HG02840 (cell line): ENCODE measurements around the gene GIT2.

Experiments
- ATAC-seq: cut with Tn5 transposase; IDR thresholded peaks from one replicate; pipeline ENCODE4 v1.9.1; 2021; ENCODE audit warnings: mild to moderate bottlenecking, moderate library complexity, moderate number of reproducible peaks; ENCODE audit not compliant: unreplicated experiment, low FRiP score

GIT2 gene

DNA sequence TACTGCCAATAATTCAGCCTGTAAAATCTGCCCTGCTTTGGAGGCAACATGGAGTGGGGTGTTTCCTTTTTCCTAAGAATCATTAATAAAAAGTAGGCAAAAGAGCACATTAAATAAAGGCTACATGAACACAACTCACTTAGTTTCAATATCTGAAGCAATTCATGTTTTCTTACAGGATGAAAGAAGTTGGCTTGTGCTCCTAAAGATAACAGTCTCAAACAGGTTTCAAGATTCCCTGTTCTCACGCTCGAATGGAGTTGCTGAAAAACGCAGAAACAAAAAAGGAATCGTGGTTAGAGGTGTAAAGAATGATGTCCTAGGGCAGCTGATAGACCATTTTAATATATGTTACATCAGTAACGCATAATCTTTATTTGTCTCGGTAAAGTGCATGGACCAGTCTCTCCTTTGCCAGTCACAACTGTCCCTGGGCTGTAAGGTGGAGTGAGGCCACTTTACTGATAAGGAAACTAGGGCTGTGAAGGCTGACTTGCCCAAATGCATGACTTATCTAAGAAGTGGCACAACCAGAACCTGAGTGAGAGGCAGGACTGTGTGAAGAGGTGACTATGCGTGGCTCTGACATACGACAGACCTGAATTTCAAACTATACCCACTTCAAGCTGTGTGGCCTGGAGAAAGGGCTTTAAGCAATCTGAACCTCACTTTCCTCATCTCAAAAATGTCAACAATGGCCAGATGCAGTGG lies 12.6 kb downstream of the GIT2 start:
- ATAC-seq: no peak

DNA sequence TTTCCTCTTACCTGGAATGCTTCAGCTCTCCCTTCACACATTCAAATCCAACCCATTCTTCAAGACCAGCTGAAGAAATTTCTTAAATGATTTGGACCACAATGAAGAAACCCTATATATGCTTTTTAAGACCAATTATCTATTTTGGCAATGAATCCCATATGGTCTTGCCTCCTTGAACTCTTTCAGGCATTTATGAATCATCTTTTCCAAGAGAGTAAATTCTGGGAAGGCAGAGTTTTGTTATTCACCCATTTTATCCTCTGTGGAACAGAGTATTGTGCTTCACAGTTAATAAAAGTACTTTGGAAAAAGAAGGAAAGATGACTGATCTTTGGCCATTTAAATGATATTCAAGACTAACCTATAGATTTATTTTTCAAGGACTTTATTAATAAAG lies 14.0 kb downstream of the GIT2 start:
- no peak for ATAC-seq

DNA sequence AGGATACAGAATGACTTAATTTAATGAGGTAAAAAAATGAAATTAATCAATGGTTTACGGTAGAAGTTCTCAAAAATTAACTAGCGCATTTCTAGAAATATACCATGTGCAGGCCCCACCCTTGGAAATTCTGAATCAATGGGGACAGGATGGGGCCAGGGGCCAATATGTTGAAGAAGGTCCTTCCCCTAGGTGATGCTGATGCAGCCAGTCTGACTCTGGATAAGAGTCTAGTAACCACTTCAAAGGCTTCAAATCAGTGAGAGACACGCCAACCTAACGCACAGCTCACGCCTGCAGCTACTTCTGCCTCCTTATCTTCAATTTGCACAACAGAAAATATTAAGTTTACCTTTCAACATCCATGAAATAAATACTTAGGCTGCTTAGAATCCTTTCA lies 14.9 kb downstream of the GIT2 start:
- no peak for ATAC-seq

DNA sequence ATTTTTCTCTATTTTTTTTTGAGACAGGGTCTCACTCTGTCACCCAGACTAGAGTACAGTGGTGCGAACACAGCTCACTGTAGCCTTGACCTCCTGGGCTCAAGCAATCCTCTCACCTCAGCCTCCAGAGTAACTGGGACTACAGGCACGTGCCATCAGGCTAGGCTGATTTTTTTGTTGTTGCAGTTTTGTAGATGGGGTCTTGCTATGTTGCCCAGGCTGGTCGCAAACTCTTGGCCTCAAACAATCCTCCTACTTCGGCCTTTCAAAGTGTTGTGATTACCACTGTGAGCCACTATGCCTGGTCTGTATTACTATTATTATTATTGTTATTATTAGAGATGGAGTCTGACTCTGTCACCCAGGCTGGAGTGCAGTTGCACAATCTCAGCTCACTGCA lies 23.3 kb downstream of the GIT2 start:
- no peak for ATAC-seq

DNA sequence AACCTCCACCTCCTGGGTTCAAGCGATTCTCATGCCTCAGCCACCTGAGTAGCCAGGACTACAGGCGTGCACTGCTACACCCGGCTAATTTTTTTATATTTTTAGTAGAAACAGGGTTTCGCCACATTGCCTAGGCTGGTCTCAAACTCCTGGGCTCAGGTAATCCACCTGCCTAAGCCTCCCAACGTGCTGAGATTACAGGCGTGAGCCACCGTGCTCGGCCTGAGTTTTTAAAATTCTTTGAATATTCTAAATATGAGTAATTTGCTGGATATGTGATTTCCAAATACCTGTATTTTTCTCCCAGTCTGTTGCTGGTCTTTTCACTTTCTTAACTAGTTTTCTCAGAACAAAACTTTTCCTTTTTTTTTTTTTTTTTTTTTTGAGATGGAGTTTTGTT lies 27.4 kb downstream of the GIT2 start:
- no peak for ATAC-seq

DNA sequence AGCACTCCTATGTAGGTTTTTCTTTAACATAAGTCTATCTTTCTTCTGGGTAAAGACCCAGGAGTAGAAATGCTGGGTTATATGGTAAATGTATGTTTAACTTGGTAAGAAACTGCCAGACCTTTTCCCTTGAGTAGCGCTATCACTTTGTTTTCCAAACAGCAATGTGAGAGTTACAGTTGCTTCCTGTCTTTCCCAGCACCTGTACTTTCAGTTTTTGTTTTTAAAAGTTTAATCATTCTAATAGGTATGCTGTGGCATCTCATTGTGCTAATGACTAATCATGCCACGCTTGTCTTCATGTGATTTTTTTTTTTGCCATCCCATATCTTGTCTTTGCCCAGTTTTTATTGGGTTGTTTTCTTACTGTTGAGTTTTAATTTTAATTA lies 28.1 kb downstream of the GIT2 start:
- no peak for ATAC-seq

DNA sequence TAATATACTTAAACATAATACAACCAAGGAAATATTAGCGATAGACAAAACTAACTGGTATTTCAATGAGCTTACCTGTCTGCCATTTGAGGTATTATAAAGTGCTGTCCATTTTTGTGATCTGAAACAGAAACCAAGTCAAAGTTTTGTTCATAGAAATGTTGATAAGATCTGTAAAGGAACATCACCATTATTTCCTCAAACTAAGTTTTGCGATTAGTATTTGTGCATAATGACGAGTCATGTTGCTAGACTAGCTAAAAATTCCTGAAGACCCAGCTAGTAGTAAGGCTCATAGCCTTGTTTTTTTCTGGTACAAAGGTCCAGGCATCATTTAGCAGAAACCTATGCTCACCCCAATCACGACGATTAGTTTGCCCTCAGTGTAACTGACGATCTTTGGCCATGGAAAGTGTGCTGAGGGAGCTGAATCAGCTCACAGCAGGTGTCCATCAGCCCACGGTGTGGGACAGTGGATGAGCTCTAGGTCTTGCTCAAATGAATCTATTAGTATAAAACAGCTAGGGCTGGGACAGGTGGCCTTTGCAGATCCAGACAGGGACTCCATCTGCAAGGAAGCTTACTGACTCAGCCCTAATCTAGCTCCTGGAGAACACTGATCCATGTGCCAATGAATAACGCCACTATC lies 28.7 kb downstream of the GIT2 start:
- ATAC-seq: no peak

DNA sequence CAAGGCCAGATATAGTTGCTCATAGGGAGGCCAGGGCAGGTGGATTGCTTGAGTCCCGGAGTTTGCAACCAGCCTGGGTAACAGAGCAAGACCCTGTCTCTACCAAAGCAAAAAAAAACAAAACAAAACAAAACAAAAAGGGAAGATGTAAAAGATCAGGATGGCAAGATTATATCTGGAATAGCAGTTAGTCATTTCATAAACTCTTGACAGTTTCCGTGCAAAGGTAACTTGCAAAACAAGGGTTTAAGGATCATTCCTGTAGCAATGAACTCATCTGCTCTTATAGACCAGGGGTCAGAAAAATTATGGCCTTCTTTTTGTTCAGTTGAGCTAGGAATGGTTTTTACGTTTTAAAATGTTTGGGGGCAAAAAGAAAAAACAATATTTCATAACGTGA lies 29.6 kb downstream of the GIT2 start:
- ATAC-seq: no peak

DNA sequence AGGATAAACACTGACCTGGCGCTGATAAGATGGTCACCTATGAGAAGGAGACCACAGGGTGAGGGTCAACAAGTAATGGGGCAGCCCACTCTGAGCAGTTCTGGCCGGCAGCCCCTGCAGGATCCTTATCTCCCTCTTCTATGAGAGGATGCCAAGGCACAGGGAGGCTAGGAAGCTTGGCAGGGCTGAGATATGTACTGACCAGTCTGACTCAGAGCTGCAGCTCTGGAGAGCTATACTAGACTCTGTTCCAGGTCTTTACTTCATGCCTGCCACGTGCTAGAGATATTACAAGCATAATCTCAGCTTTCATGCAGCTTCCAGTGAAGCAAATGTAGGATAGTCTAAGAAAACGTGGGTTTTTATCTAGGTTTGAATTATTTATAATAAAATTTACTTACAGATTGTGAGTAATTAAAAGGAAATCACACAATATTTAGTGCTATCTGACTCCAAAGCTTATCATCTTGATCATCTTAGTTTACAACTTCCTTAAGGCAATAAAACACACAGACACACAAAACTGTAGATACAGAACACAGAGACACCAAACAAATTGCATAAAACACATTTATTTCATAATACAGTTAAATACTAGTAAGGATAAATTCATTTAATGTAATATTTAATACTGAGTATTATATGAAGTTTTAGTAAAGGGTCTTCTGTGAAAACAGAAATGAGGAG lies 32.3 kb downstream of the GIT2 start:
- no peak for ATAC-seq

DNA sequence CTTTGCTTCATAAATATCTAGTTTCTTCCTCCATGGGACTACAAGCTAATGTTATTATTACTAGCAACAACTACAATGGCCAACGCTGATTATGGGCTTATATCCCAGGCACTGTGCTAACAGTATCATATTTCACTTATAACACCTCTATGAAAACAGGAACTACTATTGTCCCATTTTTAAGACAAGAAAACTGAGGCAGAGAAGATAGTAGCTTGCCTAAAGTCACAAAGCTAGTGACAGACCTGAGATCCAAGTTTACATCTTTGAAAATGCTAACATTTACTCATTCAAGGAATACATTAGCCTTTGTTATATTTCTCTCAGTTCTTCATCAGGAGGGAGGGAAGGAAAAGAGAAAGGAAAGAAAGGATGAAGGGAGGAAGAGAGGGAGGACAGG lies 32.8 kb downstream of the GIT2 start:
- no peak for ATAC-seq

DNA sequence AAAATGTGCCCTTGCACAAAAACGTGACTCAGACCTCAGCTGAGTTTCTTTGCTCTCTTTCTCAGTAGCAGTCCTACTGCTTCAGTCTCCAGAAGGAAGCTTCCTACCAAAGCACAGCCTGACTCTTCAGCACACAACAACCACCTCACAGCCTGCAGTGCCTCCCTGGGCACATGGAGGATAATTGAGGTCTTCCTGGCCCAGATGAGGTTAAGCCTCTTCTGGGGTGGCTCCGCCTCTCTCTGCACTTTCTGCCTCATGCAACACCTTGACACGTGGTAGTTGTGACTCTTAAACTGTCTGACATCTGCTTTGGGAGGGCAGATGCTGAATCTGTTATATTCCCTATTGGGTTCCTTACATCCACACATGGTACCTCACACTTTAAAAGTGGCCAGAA lies 33.8 kb downstream of the GIT2 start:
- no peak for ATAC-seq

DNA sequence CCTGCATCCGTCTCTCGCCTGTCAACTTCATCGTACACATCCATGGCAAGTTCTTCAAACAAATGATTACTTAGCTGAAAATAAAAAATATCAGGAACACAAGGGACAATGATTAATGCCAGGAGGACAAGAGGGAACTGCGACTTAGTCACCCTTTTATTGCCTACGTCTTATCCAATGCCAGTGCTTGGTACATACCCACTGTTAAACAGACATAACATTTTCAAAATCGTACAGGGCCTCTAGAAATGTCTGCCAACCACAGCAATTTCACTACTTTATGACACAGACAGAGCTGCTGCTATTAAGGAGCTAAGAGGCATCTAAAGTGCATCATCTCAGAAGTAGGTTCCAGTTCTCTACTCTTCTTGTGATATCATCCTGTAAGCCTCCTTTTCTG lies 34.6 kb downstream of the GIT2 start:
- ATAC-seq: no peak

DNA sequence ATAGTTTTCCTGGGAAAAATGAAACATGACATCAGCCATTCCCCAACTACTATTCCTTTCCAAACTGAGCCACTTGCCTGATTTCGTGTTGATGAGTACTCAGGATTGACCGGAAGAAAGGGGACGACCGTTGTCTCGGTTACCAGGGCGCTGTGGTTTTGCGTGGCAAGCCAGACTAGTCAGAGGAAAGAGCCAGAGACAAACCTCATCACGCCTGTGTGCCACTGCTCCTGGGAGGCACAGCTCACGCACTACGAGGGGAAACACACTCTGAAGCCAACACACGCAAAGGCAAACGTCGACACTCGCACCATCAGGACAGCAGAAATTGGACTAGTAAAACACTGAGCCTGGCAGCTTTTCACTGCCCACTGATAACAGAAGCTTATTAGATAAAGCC lies 35.0 kb downstream of the GIT2 start:
- no peak for ATAC-seq

DNA sequence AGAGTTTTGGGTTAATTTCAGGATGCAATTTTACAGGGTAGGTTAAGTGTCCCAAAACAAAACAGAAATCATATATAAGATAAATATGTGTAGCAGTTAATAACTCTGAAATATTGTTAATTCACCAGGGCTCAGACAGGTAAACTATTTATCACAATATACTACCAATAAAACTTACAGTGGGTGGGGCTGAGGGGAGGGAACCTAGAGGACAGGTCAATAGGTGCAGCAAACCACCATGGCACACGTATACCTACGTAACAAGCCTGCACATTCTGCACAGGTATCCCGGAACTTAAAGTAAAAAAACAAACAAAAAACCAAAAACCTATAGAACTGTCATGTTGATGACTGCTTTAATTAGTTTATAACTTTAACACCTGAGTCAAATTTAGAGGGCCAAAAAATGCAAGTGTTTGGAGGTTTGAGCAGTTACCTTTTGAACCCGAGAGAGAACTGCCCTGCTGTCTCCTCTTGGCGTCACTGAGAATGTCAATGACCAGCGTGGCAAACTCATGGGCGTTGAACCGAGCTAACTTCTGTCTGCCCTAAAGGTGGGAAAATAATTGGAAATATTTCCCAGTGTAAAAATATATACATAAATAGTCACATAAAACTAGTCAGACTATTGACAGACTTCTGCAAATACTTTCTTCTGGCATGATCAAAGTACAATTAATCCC lies 36.6 kb downstream of the GIT2 start:
- no peak for ATAC-seq

DNA sequence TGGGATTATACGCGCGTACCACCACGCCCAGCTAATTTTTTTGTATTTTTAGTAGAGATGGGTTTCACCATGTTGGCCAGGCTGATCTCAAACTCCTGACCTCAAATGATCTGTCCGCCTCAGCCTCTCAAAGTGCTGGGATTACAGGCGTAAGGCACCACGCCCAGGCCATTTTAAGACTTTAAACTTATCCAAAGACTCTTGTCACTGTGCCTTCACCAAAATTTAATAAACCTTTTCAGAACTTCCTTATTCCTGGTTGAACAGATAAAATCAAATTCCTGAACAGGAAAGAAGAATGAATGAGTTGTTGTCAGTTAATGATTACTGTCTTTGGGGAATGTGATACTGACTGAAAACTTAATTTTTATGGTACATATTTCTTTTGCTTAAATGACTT lies 37.8 kb downstream of the GIT2 start:
- ATAC-seq: no peak

DNA sequence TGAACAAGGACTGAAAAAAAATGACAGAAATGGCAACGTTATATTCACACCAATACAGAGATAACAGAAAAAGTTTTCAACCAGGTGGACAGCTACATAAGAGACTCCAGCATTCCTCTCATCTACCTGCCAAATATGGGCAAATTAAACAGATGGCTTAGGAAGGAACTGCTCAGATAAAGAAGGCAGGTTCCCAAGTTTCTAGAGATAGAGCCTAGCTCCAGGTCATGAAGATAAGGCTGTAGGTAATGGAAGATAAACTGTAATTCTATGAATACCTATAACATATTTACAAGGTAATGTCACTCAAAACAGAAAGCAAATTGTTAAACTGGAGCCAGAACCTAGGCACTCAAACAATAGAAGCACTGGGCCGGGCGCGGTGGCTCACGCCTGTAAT lies 42.5 kb downstream of the GIT2 start:
- ATAC-seq: no peak

DNA sequence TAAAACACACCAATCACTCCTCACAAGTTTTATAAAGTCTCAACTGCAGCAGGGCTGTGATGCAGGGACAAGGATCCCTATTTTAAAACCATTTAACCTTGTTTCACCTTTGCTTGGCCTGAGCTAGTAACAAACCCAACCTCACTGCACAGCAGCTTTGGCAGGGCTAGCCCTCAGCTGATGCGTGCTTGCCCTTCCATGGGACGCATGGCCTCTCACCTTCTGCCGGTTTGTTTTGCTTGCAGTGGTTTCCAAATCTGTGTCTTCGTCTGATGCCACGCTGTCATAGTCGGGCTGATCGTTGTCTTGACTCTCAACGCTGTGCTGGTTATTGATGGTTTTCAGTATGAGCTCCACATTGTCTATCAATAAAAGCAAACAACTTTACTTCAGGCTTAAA lies 43.3 kb downstream of the GIT2 start:
- ATAC-seq: no peak

DNA sequence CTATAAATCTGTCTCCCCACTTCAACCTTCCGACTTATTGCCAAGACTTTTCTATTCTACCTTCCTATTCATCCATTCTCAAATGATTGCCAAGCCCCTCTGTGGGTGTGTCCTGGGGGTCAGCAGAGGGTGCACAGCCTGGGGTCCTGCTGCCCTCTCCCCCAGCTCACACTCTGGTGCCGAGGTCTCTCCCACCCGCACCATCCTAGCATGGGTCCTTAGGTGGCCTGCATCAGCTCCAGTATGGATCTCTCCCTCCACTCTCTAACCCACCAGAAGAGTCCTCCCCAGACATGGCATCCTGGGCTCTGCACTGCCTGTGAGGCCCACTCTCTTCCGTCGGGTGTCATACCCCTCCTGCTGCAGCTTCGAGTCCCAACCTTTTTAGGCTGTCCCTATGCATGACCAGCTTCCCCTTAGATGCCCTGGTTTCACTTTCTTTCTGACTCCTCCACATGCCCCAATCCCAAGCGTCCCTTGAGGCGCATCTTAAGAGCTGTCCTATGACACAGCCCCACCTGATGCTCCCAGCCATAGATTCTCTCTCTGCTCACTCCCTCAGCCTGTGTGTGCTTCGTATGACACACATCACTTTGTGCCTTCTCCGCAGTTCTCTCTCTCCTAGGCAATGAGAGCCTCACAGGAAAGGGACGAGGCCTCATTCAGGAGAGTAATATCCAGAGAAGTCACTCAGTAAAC lies 43.9 kb downstream of the GIT2 start:
- ATAC-seq: no peak

DNA sequence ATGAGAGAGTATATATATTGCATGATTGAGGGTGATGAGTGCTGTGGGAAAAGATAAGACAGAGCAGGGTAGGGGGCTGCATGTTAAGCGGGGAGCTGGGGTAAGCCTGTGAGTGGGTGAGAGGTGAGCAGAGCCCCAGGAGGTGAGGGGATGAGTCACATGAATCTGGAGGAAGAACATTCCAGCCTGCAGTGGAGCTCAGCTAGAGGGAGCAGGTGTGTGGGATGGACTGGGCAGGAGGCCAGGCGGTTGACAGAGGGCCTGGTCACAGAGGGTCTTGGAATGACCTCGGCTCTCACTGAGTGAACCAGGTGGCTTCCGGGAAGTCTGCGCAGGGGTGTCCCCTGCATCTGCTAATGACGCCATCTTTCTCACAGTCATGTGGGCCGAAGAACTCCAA lies 44.4 kb downstream of the GIT2 start:
- ATAC-seq: no peak

DNA sequence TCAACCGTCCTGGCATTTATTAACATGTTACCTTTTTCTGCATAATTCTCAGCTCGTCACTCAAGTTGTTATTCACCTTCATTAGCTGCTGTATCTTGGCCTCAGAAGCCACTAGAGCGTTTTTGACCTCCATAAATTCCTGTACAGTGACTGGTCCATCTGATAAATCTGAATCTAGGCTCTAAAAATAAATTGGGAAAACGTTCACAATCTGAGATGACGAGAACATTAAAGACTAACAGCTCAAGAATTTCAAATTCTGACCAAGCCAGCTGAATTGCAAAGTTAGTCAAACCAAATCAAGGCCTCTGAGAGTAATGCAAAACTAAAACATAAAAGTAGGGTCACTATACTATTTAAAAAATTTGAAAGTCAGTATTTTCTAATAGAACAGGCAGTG lies 45.0 kb downstream of the GIT2 start:
- no peak for ATAC-seq

DNA sequence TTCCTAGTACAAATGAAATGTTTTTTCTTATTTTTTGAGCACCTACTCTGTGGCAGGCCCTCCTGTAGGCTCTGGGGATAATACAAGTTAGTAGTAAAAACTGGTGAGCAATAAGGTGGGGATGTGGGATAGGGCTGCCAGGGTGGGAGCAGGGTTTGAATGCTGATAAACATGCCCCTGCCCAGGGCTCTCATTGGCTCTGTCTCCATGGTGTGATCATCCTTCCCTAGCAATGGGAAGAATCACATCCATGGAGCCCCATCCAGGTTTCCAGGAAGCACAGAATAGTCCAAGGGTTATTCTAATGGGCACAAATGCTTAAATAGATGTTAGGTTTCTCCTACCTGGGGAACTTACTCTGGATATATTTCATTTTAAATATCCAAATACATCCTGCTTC lies 45.5 kb downstream of the GIT2 start:
- ATAC-seq: no peak
